ENCODE data around the gene ASS1.
"Not testable (repeated sequence)": the region's sequence is repeated elsewhere in the genome, so short reads cannot be mapped to it uniquely, and the experiment has no call there.

Gene ASS1

DNA sequence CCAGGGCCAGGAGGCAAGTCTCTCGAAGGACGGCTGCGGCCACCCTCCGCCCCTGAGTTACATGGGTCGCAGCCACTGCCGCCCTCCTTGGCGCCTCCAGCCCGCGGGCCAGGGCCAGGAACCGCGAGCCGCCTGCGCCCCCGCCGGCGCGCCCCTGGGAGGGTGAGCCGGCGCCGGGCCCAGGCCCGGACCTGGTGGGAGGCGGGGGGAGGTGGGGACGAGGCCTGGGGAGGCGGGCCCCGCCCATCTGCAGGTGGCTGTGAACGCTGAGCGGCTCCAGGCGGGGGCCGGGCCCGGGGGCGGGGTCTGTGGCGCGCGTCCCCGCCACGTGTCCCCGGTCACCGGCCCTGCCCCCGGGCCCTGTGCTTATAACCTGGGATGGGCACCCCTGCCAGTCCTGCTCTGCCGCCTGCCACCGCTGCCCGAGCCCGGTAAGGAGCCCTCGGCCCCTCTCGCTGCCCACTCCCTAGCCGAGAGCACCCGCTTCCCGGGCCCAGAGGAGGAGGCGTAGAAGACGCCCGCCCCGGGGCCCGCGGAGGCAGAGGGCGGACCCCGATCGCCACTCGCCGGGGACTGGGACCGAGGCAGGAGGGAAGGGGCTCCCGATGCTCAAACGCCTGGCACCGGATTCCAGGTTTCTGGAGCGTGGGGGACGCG is at the start of gene ASS1:
ASS1 (plus strand) TSS at position 397 of the 657 bp plus-strand sequence. CDS start 7,268 bp downstream, outside the sequence.
- peak; percentile 27 for DNase-seq

DNA sequence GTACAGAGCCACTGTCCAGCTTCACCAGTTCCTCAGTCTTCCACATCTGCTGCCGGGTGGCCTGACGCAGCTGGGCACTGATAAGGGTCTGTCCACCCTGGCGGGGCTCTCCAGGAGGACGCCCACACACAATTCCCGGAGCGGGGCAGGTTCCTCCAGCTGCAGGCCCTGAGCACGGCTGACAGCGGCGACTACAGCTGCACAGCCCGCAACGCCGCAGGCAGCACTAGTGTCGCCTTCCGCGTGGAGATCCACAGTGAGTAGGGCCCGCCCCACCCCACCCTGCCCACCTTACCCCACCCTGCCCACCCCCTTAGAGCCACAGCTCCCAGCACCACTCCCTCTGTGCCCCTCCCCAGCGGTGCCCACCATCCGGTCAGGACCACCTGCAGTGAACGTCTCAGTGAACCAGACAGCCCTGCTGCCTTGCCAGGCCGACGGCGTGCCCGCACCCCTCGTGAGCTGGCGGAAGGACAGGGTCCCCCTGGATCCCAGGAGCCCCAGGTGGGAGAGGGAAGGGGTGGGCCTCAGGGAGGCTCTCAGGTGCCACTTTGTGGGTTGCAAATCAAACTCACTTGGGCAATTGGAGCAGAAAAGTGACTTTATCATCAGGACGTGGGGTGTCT is 48.8 kb upstream of the ASS1 start:
- DNase-seq = no peak

DNA sequence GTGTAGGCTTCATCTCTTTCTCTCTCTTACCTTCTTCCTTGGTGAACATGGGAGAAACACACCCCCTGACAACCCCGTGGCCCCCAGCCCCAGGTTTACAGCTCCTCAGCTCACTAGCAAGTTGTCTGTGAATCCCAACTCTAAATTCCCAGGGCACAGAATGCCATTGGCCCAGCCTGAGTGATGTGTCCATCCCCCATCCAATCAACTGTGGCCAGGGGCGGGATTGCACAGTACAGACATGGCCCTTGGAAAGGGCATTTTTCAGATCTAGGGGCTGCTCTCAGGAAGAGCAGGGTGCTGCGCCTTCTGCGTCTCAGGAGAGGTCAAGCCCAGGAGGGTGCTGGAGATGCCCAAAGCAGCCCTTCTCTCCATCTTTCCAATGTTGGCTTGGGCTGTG is 48.2 kb upstream of the ASS1 start:
- DNase-seq = peak; percentile 9

DNA sequence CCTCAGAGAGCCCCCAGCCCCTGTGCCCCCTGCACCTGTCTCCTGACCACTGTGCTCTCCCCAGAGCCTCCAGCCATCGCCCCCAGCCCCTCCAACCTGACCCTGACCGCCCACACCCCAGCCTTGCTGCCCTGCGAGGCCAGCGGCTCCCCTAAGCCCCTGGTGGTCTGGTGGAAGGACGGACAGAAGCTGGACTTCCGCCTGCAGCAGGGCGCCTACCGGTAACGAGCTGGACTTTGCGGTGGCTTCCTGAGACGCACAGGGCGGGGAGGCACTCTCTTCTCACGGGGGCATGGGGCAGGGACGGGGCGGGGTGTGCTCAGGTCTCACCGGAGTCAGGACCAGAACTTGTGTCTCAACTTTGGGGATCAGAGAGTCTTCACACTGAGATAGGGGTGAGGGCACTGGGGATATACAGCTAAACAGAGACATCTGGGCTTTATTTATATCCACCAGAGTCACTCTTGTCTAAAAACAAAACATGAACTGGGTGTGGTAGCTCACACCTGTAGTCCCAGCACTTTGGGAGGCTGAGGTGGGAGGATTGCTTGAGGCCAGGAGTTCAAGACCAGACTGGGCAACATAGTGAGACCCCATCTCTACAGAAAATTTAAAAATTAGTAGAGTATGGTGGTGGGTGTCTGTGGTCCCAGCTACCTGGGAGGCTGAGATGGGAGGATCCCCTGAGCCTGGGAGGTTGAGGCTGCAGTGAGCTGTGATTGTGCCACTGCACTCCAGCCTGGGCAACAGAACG is 46.1 kb upstream of the ASS1 start:
- no peak for DNase-seq

DNA sequence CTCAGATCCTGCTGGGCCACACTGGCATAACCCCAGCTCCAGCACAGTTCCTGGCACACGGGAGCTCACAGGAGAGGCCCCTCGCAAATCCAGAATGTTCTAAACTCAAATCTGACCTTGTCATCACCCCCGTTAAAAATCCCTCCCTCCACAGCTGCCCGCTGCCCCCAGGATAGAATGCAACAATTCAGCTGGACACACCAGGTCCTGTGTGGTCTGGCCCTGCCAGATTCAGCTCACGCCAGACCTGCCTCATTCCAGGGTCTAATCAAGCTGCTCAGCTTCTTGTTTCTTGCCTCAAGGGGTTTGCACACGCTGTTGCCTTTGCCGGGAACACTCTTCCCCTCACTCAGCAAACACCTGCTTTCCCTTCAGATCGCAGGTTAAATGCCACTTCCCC is 45.0 kb upstream of the ASS1 start:
- DNase-seq = no peak

DNA sequence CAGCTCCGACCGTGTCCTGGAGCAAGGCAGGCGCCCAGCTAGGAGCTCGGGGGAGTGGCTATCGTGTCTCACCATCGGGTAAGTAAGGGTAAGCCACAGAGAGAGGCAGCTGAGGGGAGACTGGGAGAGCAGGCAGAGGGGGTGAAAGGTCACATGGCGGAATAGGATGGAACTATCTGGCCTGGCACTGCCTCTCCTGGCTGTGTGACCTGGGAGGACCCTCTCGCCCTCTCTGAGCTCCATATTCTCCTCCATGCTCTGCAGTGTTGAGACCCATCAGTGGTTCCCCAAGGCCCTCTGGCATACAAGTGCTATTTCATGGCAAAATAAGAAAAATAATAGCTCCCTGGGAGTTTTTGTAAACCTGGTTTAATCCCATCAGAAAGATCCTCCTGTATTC is 43.9 kb upstream of the ASS1 start:
- no peak for DNase-seq

DNA sequence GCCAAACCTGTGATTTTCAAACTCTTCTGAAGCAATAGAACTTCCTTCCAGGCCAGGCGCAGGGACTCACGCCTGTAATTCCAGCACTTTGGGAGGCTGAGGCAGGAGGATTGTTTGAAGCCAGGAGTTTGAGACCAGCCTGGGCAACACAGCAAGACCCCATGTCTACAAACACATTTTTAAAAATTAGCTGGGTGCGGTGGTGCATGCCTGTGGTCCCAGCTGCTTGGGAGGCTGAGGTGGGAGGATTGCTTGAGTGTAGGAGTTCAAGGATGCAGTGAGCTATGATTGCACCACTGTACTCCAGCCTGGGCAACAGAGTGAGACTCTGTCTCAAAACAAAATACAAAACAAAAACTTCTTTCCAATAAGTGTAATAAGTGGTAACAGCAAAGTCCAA is 43.0 kb upstream of the ASS1 start:
- DNase-seq = not testable (repeated sequence)

DNA sequence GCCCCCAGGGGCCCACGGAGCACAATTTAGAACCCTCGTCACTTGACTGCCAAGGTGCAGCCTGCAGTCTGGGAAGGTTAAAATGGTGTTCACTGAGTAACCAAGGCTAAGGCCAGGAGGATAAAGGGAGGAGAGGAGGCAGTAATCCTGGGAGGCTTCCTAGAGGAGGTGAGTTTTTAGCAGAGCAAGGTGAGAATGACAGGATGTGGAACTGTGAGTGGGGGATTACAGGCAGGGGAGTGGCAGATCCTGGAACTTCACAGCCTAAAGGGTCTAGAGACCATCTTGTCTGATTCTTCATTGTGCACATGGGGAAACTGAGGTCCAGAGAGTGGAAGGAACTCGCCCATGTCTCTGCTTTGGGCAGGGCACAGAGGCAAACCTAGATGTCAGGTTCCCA is 42.5 kb upstream of the ASS1 start:
- DNase-seq = no peak

DNA sequence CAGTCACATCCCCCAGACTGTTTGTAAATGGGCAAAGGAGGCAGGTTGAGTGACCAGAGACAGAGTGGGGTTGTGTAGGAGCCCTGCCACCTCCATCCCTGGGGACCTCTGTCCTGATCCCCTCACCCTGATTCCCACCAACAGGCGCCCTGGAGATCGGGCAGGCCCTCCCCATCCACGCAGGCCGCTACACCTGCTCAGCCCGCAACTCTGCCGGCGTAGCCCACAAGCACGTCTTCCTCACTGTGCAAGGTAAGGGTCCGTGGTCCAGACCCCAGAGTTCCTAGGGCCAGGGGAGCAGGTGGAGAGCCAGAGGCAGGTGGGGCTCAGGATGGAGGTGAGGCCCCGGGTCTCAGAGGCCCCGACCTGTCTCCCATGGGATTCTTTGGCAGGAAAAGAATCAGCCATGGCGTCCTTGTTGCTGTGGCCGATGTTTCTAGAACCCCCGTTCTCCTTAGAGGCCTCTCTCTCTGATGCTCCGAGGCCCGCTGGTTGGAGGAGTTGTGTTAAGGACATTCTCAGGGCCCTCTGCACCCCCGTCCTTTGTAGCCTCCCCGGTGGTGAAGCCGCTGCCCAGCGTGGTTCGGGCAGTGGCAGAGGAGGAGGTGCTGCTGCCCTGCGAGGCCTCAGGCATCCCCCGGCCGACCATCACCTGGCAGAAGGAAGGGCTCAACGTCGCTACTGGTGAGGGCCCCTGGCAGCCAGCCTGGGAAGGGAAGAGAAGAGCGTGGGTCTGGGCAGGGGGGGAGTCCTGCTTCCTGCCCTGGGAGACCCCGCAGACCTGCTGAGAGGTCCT is 41.9 kb upstream of the ASS1 start:
- DNase-seq = no peak

DNA sequence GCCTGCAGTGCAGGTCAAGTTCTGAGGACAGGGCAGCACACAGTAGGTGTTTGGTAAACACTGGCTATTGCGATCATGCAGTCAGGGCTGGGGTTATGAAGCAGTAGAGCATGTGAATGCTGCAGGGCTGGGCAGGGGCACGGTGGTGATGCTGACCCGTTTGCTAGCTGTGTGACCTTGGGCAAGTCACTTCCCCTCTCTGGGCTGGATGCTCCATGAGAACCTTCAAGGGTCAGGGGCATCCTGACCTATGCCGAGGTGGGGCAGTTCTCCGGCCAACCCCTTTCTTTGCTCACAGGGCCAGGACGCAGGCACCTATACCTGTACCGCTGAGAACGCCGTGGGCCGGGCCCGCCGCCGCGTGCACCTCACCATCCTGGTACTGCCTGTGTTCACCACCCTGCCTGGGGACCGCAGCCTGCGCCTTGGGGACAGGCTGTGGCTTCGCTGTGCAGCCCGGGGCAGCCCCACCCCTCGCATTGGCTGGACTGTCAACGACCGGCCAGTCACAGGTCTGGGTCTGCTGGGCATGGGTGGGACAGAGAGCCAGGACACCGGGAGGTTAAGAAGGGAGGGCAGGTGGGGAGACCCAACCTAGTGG is 39.0 kb upstream of the ASS1 start:
- no peak for DNase-seq

DNA sequence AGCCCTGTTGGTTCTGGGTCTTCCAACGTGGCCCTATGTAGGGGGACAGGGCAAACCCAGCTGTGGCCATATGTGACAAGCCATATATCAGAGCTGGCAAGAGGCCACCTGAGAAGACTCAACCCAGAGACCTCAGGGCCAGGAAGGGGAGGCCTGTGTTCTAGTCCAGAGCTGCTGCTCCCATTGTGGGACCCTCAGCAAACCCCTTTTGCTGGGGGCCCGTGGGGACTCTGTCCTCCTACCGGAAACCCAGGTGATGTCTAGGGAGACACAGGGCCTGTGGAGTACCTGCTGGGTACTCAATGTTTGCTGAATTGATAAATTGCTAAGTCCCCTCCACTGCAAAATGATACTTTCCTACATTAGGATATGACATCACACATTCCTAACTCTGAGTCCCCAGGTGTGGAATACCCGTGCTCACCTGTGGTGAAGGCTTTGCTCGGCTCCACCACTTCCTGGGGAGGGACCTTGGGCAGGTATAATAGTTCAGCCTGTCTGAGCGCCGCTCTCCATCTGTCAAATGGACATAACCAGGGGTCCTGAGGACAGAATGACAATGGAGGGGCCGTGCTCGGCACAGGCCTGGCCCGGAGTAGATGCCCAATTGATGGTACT is 38.4 kb upstream of the ASS1 start:
- DNase-seq = no peak

DNA sequence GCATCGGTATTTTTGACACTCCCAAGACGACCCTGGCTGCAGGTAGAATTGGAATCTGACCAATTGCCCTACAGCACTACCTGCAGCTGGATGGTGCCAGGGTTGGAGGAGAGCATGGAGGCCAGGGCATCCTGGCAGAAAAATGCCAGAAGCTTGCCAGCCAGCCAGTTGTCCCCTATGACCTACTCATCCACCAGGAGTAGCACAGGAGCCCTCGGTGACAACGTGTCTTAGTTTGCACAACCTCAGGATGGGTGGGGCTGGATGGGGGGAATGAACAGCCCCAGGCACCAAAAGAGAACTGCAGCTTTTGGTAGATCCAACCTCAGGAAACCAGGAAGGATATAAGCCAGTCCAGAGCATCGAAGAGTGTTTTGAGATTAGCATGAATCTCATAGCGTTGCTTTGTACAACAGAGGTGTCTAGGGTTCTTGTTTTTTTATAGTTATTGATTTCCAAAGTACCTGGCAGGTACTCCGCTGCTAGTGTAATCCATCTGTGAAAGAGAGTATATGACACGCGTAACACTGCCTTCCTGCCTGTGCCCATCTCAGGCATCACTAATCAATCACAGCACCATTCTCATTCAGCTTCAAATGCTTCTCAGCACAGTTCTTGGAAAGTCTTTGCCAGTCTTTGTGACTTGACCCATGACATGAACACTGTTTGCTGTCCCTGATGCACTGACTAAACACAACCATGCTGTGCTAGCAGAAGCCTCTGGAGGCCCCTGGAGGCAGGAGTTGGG is 36.7 kb upstream of the ASS1 start:
- DNase-seq = no peak

DNA sequence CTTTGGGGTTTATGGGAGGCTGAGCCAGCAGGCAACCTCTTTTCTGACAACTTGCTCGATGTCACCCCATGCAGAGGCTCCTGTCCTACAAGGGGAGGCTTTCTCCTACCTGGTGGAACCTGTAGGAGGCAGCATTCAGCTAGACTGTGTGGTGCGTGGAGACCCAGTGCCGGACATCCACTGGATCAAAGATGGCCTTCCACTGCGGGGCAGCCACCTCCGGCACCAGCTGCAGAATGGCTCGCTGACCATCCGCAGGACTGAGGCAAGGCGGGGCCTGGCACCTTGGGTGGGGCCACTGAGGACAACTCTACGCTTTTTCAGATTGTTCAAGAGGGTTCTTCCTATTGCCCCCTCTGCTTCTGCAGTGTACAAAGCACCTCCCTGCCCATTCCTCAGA is 36.1 kb upstream of the ASS1 start:
- DNase-seq = no peak

DNA sequence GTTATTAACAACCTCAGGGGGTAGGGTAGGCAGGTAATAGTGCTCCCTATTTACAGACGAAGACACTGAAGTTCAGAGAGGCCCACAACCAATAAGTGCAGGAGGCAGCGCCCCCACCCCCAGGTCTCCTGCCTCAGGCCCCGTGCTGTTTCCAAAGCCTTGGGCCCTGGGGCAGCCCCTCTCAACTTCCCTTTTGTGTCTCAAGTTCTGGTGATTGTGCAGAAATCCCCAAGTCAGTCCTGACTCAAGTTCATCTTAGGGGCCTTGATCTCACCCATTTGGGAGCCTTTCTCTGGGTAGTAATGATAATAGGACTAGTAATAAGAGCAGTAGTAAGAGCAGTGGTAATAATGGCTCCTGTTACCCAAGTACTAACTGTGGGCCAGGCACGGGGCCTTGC is 35.5 kb upstream of the ASS1 start:
- DNase-seq = no peak

DNA sequence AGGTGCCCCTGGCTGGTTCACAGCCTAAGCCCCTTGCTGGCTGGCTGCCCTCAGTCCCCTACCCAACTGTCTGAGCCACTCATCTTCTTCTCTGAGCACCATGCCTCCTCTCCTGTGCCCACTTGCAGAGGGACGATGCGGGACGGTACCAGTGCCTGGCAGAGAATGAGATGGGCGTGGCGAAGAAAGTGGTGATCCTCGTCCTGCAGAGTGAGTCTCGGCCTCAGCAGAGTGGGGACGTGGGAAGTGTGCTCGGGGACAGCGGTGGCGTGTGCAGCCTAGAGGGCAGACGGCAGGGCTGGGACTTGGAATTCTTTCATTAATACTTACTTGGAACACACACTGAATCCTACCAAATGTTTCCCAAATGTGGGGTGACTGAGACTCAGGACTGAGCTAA is 34.3 kb upstream of the ASS1 start:
- DNase-seq = no peak

DNA sequence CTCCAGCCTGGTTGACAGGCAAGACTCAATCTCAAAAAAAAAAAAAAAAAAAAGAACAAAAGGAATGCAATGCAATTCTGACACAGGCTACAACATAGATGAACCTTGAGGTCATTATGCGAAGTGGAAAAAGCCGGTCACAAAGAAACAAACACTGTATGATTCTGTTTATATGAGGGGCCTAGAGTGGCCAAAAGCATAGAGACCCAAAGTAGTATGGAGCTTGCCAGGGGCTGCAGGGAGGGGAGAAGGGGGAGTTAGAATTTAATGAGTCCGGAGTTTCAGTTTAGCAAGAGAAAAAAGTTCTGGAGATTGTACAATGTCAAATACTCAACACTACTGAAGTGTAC is 33.2 kb upstream of the ASS1 start:
- DNase-seq = no peak

DNA sequence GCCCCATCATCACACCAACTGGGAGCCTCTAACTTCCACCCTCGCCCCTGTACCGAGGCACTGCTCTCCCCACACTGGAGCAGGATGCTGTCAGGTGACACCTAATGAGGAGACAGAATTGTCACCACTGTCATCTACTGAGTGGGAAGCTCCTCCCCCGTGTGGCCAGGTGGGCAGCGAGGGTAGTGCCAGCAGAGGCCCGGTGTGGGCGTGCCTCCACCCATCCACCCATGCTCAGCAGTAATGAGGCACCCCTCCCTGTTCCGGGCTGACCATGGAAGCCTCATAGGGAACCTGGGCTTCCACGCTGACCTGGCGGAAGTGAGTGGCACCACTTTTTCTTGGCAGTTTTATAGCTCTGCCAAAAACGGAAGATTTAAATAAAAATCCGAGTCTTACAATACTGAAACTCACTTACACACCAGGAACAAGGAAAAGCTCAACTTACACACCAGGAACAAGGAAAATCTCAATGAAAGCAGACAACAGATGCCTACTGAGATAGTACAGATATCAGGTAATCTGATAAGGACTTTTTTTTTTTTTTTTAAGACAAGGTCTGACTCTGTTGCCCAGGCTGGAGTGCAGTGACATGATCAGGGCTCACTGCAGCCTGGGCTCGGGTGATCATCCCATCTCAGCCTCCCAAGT is 30.6 kb upstream of the ASS1 start:
- DNase-seq = no peak

DNA sequence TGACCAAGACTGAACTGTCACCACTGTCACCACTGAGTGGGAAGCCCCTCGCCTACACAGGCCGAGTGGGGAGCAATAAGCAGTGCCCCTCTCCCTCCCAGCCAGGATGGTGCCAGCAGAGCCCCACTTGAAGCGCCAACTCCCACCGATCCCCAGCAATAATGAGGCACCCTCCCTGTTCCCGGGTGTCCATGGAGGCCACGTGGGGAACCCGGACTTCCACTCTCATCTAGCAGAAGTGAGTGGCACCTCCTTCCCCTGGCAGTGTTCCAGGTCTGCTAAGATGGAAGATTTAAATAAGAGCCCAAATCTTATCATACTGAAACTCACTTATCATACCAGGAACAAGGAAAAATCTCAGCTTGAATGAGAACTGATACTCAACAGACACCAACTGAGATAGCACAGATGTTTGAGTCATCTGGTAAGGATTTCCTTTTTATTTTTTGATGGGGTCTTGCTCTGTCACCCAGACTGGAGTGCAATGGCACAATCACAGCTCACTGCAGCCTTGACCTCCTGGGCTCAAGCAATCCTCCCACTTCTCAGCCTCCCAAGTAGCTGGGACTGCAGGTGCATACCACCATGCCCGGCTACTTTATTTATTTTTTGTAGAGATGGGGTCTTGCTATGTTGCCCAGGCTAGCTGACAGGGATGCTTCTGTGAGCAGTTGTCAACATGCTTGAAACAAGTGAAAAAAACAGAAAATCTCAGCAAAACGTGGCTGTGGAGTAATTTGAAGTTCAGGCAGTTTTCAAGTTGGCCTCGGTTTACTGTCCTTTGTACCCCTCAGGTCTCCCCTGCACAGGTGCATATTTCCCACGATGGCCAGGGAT is 29.6 kb upstream of the ASS1 start:
- no peak for DNase-seq

DNA sequence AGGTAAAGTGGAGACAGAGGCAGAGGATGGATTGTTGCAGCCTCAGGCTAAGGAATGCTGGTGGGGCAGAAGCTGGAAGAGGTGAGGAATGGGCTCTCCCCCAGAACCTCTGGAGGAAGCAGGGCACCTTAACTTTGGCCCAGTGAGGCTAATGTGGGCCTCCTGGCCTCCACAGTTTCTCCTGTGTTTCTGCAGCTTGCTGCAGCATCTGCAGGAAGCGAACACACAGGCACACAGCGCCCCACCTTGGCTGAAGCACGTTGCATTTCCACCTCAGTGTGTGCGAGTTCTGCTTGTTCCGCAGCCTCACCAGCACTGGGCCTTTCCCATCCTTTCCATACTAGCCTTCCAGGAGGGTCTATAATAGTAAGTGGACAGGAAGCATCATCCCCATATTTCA is 27.2 kb upstream of the ASS1 start:
- DNase-seq = no peak

DNA sequence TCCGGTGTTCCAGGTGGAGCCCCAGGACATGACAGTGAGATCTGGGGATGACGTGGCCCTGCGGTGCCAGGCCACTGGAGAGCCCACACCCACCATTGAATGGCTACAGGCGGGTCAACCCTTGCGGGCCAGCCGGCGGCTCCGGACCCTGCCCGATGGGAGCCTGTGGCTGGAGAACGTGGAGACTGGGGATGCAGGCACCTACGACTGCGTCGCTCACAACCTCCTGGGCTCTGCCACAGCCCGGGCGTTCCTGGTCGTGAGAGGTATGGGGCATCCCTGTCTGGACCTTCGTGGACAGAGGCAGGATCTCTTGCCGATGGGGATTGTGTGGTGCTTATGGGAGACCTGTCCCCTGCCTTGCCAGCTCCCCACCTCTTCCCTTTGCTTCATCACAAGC is 26.0 kb upstream of the ASS1 start:
- no peak for DNase-seq

All from hematopoietic multipotent progenitor cell treated with erythropoietin and hydrocortisone succinate and interleukin-3 and kit ligand, for 6 days (in vitro differentiated cells).